ENCODE results near the gene USP53.
"Not testable (repeated sequence)": the region's sequence is repeated elsewhere in the genome, so short reads cannot be mapped to it uniquely, and the experiment has no call there.

USP53 gene

GRCh38 chr4:119243868-119244267 is 31.4 kb downstream of the USP53 start:
- no peak for TF ChIP-seq CTCF (IDR thresholded peaks at IDR 0.05; ENCODE audit: low read depth, low read length)
- no peak for DNase-seq (ENCODE audit: extremely low read depth, low read depth)

- no peak for TF ChIP-seq CTCF (IDR thresholded peaks at IDR 0.05; ENCODE audit: low read depth, low read length)
Measured at GRCh38 chr4:119244344-119244743, 31.8 kb downstream of the USP53 start.

GRCh38 chr4:119244832-119245231 is 32.3 kb downstream of the USP53 start:
- DNase-seq (ENCODE audit: extremely low read depth, low read depth), result no peak
- TF ChIP-seq CTCF (IDR thresholded peaks at IDR 0.05; ENCODE audit: low read depth, low read length), result no peak

More at GRCh38 chr4:119244344-119244743, 31.8 kb downstream of the USP53 start:
- DNase-seq (ENCODE audit: extremely low read depth, low read depth), result no peak

GRCh38 chr4:119246177-119246733 is 33.7 kb downstream of the USP53 start:
- TF ChIP-seq CTCF (IDR thresholded peaks at IDR 0.05; ENCODE audit: low read depth, low read length), result no peak
- no peak for DNase-seq (ENCODE audit: extremely low read depth, low read depth)

- DNase-seq (ENCODE audit: extremely low read depth, low read depth), result not testable (repeated sequence)
Measured at GRCh38 chr4:119251037-119251436, 38.5 kb downstream of the USP53 start.

- not testable (repeated sequence) for DNase-seq (ENCODE audit: extremely low read depth, low read depth)
Measured at GRCh38 chr4:119255223-119255622, 42.7 kb downstream of the USP53 start.

GRCh38 chr4:119260528-119260927 is 48.0 kb downstream of the USP53 start:
- no peak for DNase-seq (ENCODE audit: extremely low read depth, low read depth)
- no peak for TF ChIP-seq CTCF (IDR thresholded peaks at IDR 0.05; ENCODE audit: low read depth, low read length)

- no peak for DNase-seq (ENCODE audit: extremely low read depth, low read depth)
- TF ChIP-seq CTCF (IDR thresholded peaks at IDR 0.05; ENCODE audit: low read depth, low read length), result no peak
Measured at GRCh38 chr4:119261986-119262385, 49.5 kb downstream of the USP53 start.

Data from AG09319 (cell line).